Measurements from ENCODE around the gene LIF. TPM values are rescaled to one million over a fixed set of nuclear protein-coding genes. Genes with fewer than 3 reads are reported as not detected.

Gene LIF
- total RNA-seq, 1 donor from 2014 or later, result 3.8 TPM

DNA sequence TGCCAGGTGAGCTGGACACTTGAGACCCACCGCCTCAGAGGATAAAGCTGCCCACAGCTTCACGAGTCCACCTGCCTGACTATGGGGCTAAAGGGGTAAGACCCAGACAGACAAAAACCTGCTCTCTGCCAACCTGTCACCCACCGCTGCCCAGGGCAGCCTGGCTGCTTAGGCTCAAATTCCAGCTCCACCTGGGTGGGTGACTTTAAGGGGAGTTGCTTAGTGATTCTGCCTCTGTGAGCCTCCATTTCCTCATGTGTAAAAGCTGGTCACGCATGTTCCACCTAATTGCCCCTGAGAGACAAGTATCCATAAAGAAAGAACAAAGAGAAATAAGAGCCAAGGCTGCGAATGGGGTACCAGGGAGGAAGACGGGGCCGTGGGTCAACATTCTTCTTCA lies 46.5 kb upstream of the LIF start:
- no peak overlapping the region for H3K27ac Mint-ChIP-seq
- H3K4me1 Mint-ChIP-seq (ENCODE audit: unreplicated experiment), result peaks cover 9% of the 10 kb centered on the region
- H3K9me3 Mint-ChIP-seq, result no peaks in the 10 kb centered on the region
- no peak overlapping the region for H3K4me3 Mint-ChIP-seq
- H3K27me3 Mint-ChIP-seq, result no peaks in the 10 kb centered on the region
- H3K36me3 Mint-ChIP-seq, result peaks cover 11% of the 10 kb centered on the region
- no peak for TF ChIP-seq CTCF (conservative IDR thresholded peaks at IDR 0.05)
- no peak for DNase-seq (ENCODE audit: extremely low spot score, unreplicated experiment)

DNA sequence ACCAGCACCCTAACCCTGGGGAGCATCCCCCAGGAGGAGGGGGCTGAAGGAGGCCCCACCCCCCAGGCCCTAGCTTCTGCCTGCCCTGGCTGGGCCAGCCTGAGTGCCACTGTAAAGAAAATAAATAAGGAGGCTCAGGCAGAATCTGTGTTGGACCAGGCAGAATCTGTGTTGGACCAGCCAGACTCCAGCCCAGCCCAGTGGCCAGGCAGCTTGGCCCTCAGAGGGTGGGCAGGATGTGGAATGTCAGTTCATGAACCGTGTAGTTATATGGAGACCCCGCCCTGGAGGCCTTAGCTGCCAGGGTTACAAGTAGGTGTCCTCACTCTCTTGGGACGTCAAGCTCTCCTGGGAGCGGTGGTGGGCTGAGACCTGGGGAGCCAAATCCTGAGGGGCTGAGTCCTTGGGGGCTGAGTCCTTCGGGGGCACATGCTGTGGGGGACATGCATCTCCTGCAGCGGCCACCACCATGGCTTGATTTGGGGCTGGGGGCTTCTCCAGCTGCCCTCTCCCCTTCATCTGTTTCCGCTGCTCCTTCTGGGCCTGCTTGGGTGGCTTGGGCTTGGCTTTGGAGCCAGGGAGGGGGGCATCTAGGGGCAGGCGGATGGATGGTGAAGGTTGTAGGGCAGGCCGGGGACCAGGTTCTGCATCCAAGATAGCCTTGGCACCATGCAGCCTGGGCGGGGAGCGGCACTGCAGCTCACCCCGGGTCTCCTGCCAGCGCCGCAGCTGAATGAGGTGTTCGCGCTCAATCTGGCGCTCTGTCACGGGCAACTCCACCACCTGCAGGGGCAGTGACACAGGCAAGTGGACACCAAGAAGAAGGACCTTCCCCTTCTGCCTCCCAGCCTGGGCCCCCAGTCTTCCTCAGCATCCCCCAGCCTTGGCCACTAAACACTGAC lies 45.8 kb upstream of the LIF start:
- Mint-ChIP-seq H3K9me3 (no peaks in the 10 kb centered on the region), H3K27ac (no peak overlapping the region), H3K27me3 (no peaks in the 10 kb centered on the region), H3K36me3 (peaks cover 11% of the 10 kb centered on the region), H3K4me1 (ENCODE audit: unreplicated experiment) (peaks cover 9% of the 10 kb centered on the region), H3K4me3 (no peak overlapping the region)
- DNase-seq (ENCODE audit: extremely low spot score, unreplicated experiment), result no peak
- TF ChIP-seq CTCF (conservative IDR thresholded peaks at IDR 0.05), result no peak

DNA sequence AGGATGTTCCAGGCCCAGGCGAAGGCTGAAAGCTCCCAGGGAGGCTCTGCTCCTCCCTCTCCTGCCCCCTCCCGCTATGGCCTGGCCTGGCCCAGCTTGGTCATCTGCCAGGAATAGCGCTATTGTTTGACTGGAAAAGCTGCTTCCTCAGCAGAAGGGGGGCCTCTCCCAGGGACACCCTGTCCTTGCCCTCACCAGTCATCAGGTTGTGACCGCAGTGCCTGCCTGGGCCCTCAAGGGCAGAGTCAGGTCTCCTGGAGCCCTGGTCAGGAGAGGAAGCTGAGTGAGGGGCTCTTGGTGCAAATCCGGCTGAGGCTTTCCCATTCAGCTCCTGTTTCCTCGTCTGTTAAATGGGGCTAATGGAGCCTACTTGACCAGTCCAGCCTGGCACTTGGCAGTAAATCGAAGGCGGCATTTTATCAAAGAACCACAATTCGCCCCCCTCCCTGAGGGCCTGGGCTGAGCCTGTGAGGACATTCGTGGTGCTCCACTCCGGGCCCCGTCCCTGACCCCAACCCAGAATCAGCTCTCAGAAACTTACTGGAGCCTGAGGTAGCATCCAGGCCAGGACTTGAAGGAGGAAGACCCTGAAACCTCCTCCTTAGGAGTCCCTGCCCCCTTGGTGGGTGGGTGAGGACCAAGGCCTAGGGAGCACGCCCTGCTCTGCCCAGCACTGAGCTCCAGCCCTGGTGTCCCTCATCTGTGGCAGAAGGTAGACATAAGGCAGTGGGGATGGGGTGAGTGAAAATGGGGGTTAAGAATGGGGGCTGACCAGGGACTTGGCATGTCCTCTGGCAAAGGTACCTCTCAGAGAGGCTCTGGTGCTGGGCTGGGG lies 44.7 kb upstream of the LIF start:
- DNase-seq (ENCODE audit: extremely low spot score, unreplicated experiment), result peak; percentile 69
- TF ChIP-seq CTCF (conservative IDR thresholded peaks at IDR 0.05), result no peak
- H3K4me1 Mint-ChIP-seq (ENCODE audit: unreplicated experiment), result peaks cover 9% of the 10 kb centered on the region
- no peak overlapping the region for H3K27ac Mint-ChIP-seq
- H3K36me3 Mint-ChIP-seq, result peaks cover 11% of the 10 kb centered on the region
- no peak overlapping the region for H3K4me3 Mint-ChIP-seq
- no peaks in the 10 kb centered on the region for H3K9me3 Mint-ChIP-seq
- no peaks in the 10 kb centered on the region for H3K27me3 Mint-ChIP-seq

DNA sequence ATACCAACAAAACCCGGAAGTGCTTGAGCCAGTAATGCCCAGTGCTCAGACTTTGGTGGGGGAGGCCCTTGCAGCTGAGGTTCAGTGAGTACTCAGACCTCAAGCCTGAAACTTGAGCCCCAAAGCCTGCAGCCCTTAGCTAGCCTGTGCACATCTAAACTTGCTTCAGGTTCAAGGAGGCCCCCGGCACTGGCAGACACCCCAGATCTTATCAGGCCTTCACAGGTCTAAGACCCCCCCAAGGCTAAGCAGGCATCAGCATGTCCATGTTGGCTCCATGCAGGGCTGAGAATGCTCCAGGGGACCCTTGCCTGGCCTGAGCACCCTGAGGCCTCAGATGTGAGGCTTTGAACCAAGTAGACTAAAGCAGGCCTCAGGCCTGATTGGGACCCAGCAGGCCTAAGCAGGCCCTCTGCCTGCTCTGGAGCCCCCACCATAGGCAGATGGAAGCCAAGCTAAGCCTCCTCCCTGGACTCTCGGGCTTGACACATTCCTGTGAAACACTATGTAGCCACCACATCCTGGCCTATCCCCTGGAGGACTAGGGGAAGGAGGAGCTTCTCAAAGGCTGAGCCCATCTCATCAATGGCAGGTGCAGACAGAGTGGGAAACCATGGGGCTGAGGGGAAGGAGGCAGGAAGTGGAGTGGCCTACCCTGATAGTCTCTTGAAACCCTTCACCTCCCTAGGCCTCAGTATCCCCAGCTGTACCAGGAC lies 43.9 kb upstream of the LIF start:
- H3K27ac Mint-ChIP-seq, result peak overlapping the region; percentile 66
- H3K9me3 Mint-ChIP-seq, result no peaks in the 10 kb centered on the region
- DNase-seq (ENCODE audit: extremely low spot score, unreplicated experiment), result no peak
- TF ChIP-seq CTCF (conservative IDR thresholded peaks at IDR 0.05), result no peak
- H3K27me3 Mint-ChIP-seq, result no peaks in the 10 kb centered on the region
- H3K36me3 Mint-ChIP-seq, result peaks cover 11% of the 10 kb centered on the region
- H3K4me1 Mint-ChIP-seq (ENCODE audit: unreplicated experiment), result peaks cover 9% of the 10 kb centered on the region
- H3K4me3 Mint-ChIP-seq, result peak overlapping the region; percentile 87

DNA sequence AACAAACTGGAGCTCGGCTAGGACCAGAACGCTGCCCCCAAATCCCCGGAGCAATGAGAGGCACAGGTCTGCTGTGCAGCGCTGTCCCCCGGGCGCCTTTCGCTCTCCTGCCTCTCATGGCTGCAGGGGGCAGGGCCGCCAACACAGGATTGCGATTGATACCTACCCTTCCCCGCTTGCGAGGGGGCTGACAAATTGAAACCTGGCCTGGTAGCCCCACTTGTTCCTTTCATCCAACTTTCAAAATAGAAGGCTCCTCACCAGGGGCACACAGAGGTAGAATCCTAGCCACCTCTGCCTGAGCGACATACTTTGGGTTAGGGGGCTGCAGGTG lies 43.4 kb upstream of the LIF start:
- Mint-ChIP-seq H3K36me3 (peaks cover 11% of the 10 kb centered on the region), H3K27ac (peak overlapping the region; percentile 66), H3K4me3 (peak overlapping the region; percentile 87), H3K9me3 (no peaks in the 10 kb centered on the region), H3K4me1 (ENCODE audit: unreplicated experiment) (peaks cover 9% of the 10 kb centered on the region), H3K27me3 (no peaks in the 10 kb centered on the region)
- DNase-seq (ENCODE audit: extremely low spot score, unreplicated experiment), result peak; percentile 69
- no peak for TF ChIP-seq CTCF (conservative IDR thresholded peaks at IDR 0.05)

All from type B pancreatic cell (in vitro differentiated cells).